T-helper 2 cell treated with Interferon-gamma antibody and Interleukin-4, amounts not matched to agents 100 ng/mL and 5 ng/mL, for 36 hours (primary cell): ENCODE data around the gene FOXN4. TPM values are rescaled to one million over a fixed set of nuclear protein-coding genes. Genes with fewer than 3 reads are reported as not detected.
"Not testable (repeated sequence)": the region's sequence is repeated elsewhere in the genome, so short reads cannot be mapped to it uniquely, and the experiment has no call there.

Source experiments
- intact Hi-C: fragments of 100-400 bp; cut with micrococcal nuclease; formaldehyde crosslinking; loops from one replicate; pipeline ENCODE4 v1.15.1; 2023
- total RNA-seq: library from RNA; stranded (reverse); gene quantifications from 2 replicates; pipeline ENCODE4 v1.2.3, GENCODE V29; 2022

The FOXN4 gene, protein sequence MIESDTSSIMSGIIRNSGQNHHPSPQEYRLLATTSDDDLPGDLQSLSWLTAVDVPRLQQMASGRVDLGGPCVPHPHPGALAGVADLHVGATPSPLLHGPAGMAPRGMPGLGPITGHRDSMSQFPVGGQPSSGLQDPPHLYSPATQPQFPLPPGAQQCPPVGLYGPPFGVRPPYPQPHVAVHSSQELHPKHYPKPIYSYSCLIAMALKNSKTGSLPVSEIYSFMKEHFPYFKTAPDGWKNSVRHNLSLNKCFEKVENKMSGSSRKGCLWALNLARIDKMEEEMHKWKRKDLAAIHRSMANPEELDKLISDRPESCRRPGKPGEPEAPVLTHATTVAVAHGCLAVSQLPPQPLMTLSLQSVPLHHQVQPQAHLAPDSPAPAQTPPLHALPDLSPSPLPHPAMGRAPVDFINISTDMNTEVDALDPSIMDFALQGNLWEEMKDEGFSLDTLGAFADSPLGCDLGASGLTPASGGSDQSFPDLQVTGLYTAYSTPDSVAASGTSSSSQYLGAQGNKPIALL
- not detected in 2 replicates for total RNA-seq

DNA sequence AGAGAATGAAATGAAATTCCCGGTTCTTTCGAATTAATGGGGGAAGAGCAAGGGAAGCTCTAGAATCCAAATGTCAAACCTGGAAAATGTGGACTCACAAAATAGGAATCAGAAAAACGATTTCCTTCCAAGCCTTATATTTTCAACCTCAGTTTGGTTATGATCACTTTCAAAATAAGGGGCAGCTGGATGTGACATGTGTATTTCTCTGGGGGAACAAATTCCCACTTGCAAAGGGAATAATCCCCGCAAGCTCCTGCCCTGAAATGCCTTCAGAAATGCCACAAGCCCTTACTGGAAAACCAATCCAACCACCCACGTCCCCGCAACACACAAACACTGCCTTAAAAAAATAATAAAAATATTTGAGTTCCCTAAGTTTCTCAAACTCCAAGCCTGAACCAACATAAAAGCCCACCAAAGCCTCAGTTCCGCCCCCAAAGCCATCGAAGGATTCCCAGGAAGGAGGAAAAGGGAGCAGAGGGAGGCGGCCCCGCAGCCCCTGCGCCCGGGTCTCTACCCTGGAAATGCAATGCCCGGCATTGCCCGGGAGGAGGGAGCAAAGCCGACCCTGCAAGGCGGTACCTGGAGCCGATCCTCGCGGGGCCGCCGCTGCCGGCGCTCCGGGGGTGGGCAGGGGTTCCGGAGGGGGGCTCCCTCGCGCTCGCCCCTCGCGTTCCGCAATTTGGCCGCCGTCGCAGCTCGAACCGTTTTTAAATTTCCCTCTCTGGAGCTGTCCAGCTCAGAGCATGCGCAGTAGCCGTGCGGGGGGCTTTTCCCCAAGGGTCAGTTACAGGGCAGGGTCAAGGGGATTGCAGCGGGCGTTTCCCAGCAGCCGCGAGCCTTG, at the start of gene FOXN4:
Gene FOXN4, minus strand, starts transcription at position 751 of the 847 bp plus-strand sequence. CDS start 963 bp downstream, outside the sequence.
- intact Hi-C loops = no loop called here

DNA sequence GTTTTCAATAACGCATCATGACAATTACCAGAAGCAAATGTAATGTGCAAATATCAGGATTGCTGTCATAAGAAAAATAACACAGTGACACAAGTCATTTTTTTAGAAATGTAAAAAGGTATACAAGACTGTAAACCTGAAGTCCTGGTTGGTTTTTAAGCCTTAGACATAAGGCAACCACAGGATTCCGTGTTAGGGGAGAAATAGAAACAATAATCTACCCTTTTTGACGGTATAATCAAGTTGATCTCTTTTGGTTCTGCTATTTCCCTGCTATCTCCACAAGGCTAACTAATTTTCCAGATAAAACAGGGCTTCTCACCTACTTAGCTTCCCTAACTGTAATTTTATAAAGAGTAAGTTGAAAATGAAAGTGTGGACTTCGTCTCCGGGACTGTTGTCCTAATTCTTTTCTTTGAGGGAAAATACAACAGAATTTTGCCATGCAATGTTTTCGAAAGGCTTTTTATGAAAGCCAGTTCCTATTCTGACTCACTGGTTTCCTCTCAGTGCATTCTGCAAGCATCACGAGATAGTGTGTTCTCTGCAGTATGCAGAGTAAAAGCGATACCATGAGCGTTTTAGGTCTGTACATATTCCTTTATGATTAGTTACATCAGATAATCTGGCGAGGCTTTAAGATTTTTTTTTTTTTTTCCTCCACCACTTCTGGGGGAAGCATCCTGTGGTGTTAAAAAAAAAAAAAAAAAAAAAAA, 49.2 kb upstream of the FOXN4 start:
- intact Hi-C loops = no loop called here

DNA sequence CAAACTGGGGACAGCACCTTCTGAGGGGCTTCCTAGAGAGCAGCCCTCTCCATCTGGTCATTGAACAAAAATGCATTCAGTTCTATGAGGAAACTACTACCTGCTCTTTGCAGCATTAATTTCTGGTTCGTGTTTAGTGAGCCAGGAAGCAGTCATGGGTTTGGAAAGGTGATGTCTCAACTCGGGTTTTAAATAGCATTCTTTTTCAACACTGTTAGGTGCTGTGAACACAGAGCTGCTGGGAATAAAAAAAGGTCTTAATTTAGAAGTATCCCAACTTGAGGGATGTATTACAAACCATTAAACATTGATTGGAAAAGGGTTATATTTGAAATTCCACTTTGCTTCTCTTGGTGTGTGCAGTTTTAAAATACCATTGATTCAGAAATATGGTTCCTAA, 47.9 kb upstream of the FOXN4 start:
- intact Hi-C loops = no loop called here

DNA sequence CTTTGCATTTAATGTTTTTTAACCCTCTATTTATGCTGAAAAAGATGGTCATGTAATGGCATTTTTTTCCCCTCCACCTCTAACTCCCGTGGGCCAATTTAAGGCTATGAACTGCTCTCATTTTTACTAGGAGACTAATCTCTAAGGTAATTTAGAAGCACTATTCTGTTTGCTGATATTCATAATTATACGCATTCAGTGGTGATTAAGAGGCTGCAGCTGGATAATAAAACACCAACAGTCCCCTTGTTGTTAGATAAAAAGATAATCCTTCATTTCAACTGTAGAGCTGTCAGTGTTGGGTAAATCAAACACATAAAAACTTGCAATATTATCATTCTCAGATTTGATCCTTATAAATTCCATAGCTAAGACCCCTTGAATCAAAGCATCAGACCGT, 47.5 kb upstream of the FOXN4 start:
- intact Hi-C loops = no loop called here

DNA sequence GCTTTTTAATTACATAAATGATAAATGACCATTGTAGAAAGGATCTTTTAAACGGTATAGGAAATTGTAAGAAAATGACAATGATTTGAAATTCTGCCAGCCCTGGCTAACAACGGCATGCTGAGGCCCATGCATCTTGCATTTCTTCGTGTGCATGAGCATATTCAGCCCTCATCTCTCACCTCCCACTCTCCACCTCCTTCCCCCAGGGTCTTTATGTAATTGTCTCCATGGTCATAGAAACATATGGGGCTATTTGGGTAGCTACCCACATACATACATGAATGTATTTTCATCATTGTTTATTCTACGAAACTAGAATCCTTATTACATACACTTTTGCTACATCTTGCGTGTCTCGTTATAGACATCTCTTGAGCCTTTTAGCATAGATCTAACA, 43.1 kb upstream of the FOXN4 start:
- intact Hi-C loops = no loop called here

DNA sequence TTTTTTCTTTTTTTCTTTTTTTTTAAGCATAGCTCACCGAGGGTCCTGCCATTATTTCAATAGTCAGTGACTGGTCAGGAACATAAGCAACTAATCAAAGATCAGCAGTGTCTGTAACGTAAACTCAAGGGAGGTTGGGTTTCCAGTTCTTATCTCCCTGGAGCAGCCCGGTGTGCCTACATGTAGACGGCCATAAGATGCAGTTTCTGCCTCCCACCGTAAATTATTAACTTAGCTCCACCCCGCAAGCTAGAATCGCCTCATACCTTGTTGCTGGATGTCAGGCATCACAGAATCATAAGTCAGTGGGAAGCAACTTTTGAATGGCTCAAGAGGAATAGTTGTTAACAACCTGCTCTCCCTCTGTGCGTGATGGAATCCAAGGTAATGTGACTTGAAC, 38.5 kb upstream of the FOXN4 start, which contains the start of gene MYO1H:
Gene MYO1H, plus strand, starts transcription at position 312 of the 400 bp plus-strand sequence. Its CDS starts 61 bp downstream, at position 373.
- intact Hi-C loops = loop anchor here (5.0 kb wide), 1 partner anchor 40 kb away; no protein-coding TSS in a partner anchor

DNA sequence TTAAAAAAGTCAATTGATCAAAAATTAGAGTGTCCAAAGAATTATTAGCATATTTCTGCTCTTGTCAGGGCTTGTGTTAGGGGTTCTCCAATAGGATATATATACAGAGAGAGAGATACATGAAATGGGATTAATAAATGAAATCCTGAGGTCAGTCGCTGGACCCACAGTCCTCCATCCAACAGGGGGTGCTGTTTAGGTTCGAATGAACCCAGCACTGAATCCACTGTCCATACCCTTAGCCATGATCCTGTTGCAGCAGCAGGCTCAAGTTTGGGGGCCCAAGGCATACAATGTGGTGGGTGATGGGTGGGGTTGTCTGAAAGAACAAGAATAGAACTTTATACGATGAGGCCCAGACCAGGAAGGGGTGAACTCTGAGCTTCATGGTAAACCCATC, 37.8 kb upstream of the FOXN4 start:
- intact Hi-C loops = loop anchor here (5.0 kb wide), 1 partner anchor 40 kb away; no protein-coding TSS in a partner anchor

DNA sequence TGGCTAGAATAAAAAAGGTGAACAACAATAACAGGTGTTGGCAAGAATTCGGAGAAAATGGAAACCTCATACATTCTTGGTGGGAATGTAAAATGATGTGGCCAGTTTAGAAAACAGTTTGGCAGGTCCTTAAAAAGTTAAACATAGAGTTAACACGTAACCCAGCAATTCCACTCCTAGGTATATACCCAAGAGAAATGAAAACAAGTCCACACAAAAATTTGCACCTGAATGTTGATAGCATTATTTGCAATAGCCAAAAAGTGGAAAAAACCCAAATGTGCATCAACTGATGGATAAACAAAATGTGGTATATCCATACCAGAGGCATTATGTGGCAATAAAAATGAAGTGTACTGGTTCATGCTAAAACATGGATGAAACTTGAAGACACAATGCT, 36.3 kb upstream of the FOXN4 start:
- intact Hi-C loops = loop anchor here (5.0 kb wide), 1 partner anchor 42 kb away; no protein-coding TSS in a partner anchor

DNA sequence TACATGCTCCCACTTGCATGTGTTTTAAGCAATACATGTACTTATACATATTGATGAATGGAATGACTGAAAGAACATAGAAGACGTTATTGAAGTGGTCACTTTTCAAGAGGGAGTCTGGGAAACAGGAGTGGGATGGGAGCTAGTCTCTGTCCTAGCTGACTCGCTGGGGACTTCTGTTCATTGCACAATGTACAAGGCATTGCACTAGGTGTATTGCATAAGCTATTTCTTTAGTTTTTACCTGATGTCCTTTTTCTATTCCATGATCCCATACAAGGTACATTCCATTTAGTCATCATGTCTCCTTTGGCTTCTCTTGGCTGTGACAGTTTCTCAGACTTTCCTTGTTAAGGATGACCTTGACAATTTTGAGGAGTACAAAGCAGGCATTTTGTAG, 34.6 kb upstream of the FOXN4 start:
- intact Hi-C loops = no loop called here

DNA sequence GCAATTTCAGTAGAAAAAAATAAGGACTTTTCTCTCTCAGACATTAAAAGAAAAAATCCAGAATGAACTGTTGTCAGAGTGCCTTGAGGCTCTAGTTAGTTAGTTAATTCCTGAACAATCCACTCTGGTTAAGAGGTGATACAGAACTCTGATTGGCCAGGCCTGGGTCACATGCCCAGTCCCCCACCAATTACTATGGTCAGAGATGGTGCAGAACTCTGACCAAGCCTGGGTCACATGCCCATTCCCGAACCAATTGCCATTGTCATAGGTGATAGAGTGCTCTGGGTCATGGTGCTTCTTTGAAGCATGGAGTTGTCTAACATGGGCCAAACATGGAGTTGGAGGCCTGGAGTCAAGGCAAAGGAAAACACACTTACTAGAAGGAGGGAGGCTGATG, 27.5 kb upstream of the FOXN4 start:
- intact Hi-C loops = no loop called here

DNA sequence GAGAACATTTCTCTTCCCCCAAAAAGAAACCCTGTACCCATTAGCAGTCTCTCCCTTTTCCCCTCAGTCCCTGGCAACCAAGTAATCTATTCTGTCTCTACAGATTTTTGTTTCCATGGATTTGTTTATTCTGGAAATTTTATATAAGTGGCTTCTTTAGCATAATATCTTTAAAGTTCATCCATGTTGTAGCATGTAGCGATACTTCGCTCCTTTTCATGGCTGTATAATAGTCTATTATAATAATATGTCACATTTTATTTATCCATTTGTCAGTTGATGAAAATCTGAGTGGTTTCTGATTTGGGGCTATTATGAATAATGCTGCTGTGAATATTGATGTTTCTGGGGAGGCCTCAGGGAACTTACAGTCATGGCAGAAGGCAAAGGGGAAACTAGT, 25.8 kb upstream of the FOXN4 start:
- intact Hi-C loops = no loop called here

DNA sequence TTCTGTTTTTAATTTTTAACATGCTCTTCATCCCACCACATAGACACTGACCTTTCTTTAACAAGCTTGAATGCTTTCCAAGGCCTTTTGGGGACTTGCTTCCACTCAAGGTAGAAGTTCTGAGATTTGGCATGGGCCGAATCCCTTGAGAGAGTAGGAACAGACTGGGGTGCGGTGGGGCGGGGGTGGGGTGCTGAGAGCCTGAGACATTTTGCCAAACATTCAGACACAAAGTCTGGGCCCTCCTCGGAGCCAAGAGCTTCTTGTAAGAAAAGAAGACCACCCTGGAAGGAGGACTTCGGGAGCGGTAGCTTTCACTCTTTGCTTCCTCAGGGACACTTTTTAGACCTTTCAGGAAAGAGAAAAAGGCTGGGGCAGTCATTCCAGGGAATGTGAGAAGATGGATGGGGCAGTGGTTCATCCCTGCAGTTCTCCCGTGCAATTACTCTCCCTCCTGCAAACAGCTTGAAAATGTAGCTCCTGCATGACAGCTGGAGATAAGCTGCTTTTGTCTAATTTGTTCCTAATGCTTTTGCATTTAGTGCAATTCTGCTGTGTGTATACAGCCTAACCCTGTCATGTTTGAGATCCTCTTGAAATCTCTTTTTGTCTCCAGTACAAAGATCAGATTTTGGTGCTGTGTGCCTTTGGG, 22.3 kb upstream of the FOXN4 start:
- intact Hi-C loops = no loop called here

DNA sequence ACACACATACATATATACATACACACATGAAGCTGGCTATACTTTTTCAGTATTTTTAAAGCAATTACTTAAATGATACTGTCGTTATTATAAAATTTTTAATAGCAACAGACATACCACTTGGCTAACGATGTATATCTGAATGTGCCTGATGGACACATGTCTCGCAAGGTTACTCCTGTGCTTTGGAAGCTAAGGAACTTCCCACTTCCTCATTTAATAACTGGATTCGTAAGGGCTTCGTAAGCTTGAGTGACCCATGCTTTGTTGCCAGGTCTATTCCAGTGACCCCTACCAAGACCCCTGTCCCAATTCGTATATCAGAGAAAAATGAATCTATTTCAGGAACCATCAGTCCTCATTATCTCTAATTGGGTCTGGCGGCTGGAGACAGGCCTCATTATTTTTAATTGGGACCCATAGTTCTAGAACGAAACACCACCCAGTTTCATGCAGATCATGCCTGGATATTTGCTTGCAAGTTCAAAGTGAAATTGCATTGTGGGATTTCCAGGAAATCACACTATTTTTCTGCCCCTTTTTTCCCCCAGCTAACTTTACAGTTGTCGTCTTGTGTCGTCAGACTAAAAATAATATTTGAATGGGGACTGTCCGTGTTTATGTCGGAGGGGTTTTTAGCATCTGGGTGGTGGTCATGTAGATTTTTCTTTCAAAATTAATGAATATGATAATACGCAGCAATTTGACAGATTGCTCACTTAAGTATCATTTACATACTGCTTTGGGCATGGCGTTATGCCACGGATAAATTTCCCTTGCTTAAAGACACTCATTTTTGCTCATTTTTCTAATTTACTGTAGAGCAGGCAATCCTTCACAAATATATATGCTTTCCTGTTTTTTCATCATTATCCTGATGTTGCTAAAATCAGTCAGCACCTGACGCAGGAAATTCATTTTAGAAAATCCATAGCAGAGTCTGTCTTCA, 21.5 kb upstream of the FOXN4 start:
- intact Hi-C loops = no loop called here

DNA sequence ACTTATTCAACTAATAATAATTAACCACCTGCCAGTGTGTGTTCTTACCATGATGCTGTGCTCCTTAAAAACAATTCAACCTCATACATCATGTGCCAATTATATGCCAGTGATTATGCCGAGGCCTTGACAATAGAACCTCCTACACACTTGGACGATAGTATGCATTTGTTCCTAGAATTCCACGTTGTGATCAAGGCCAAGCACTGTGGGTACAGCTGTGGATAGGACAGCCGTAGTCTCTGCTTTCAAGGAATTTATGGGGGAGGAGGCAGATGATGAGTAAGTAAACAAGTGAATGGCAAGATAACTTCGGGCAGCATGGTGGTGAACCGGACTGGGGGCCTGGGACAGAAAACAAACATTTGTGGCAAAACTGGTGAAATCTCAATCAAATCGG, 20.6 kb upstream of the FOXN4 start:
- intact Hi-C loops = no loop called here

DNA sequence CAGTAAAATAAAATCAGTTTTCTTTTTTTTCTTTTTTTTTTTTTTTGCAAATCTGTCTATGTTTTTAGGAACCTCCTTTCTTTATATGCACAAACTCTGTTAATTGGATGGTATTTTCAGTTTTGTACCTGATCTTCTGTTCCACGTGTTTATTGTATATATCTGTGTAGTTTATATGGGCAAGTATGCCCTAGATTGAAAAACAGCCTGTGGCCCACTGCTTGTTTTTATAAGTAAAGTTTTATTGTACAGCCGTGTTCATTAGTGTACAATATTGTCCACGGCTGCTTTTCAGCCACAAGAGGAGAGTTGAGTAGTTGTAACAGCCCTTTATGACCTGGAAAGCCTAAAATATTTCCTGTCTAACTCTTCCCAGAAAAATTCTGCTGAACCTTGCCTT, 19.9 kb upstream of the FOXN4 start:
- intact Hi-C loops = no loop called here

DNA sequence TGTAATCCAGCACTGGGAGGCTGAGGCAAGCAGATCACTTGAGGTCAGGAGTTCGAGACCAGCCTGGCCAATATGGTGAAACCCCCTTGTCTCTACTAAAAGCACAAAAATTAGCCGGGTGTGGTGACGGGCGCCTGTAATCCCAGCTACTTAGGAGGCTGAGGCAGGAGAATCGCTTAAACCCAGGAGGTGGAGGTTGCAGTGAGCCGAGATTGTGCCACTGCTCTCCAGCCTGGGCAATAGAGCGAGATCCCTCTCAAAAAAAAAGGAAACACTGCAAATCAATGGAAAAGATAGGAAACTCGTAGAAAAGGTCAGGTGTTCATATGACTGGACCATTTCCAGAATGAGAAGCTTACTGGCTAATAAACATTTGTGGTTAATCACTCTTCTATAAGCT, 12.2 kb upstream of the FOXN4 start:
- intact Hi-C loops = not testable (repeated sequence)

DNA sequence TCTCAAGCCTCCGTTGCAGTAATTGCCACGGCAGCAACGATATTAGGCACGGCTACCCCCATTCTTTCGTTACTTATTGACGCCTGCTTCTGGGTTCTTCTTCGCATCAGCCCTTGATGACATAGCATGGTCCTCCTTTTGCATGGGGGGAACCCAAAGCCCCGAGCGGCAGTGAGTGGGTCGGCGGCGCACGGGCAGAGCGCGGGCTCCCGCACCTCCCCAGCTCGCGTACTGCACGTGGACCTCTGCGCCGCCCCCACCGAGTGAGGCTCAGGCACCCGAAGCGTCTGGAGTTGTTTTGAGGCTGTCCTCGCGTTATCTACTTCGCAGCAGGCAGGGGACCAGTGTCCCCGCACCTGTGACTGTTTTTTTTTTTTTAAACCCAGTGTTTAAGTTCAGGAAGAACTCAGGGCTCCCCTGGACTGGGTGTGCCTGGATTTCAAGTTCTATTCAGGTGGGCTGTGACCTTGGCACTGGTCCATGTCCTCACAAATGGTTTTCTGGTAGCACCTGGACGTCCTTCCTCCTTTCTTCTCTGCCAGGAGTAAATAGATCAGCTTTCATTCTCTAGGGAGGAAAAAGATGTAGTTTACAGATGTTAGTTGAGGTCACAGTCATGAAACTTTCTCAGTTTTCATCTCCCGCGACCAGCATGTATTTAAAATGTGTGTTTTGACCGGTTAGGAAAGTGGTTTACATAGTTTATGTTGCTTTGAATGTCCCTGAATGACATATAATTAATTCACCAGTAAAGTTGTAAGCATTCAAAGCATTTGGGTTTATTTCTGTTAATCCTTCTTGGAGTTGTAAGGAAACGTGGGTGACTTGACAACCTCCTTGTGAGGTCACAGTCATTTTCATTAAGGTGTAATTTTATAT, 1.4 kb upstream of the FOXN4 start:
- intact Hi-C loops = no loop called here

DNA sequence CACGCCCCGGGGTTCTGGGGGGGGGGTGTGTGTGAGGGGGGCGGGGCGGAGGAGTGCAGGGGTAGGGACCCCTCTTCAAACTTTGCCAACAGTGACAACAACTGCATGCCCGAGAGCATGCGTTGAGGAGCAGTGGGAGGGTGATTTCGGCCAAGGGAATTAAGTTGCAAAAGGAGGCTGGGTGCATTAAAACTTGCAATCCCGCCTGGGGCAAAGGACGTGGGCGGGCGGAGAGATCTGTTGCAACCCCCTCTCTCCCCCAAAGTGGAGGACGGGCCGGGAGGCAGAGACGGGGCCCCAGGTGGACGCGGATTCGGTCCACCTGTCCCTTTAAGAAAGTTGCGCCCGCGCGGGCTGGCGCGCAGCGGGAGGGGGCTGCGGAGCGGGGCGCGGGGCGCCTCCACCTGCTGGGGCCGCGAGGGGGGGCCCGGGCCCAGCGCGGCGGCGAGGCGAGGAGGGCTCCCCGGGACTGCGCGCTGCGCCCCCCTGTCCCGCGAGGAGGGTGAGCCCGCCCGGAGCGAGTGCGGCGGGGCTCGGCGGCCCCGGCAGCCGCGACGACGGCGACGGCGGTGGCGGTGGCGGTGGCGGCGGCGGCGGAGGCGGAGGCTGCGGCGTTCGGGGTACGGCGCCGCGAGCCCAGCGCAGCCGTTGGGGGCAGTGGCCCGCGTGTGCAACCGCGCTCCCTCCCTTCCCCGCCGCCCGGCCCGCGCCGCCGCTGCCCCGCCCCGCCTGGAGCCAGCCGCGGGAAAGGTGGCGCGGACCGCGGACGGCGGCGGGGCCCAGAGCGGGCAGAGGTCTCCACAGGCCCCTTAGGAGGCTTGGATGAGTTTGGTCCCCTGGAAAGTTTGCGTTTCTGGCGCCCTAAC, 530 bp upstream of the FOXN4 start:
- intact Hi-C loops = no loop called here
